Epidermal melanocyte (primary cell): ENCODE results near the gene TBC1D5.
"Not testable (repeated sequence)": the region's sequence is repeated elsewhere in the genome, so short reads cannot be mapped to it uniquely, and the experiment has no call there.

Experiments
- DNase-seq: peaks from one replicate; pipeline ENCODE4 v3.0.0; 2011; ENCODE audit warnings: low spot score; ENCODE audit not compliant: insufficient read length

Gene TBC1D5

DNA sequence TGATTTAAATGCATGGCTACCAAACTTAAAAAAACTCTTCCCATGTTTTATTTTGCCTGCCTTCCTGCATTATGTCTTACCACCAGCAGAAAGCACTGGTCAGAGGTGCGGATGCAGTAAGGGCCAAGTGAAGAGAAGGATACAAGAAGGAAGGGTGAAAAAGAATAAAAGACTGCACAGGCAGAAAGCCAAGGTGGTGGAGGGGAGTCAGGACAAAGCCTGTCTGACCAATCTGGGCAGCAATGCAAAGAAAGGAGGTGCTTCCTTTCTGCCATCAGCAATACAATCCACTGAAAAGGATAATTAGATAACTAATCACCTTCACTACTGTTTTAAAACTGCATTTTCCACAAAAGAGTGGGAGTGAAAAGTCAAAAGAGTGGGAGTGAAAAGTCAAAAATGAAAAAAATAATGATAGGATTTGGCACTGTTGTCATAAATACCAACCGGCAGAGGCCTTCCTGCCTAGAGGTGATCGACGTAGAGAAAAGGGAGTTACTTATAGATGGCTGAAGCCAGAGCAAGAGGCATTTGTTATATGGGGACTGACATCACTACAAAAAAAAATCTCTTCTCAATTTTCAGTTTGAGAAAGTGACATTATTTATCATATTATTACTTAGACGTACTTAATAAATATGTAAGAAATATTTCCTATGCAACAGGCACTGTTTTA is 385.3 kb downstream of the TBC1D5 start:
- no peak for DNase-seq

DNA sequence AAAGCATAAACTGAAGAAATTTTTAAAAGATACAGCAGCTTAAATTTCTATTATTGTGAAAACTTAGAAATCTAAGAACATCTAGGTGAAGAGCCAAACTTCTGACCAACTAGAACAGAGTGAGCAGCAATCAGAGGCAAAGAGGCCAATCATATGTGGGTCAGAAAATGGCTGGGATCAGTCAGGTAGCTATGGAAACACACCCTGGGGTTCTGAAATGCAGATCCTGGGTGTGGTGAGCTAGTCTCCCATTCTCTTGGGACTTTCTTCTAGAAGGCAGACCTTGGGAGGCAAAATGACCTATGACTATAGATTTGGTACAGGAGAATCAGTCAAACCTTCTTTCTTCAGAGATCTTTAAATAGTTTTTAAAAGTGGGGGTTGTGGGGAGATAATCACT is 385.8 kb downstream of the TBC1D5 start:
- no peak for DNase-seq

DNA sequence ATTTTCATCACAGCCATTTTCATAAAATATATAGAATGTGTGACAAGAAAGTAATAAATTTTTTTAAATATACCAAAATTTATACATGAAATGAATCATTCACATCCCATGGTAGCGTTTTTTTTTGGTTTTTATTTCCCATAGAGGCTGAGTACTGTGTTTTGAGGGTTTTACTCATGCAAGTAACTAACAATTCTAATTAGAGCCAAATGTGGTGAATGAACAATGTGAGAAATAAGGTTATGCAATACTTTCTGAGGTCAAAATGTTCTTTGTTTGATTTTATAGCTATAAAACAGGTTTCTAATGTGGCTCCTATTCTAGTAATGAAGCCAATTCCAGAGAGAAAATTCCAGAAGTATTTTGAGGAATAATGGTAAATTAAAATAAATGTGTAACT is 386.8 kb downstream of the TBC1D5 start:
- DNase-seq, result no peak

DNA sequence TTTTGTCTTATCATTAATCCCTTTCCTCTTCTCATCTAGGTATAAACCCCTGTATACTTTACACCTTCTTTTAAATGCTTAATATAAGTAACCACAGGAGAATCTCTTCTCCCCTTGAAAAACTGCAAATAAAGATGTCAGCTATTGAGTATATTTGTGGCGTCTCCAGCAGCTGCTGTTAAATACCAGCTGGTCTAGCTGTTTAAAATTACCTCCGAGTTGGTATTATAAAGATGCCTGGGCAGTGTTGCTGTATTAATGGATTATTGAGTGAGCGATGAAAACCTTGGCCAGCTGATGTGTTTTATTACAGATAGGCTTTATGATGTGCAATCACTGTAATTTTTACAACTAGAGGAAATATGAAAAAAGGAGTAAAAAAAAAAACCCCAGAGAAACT is 388.1 kb downstream of the TBC1D5 start:
- DNase-seq, result no peak

DNA sequence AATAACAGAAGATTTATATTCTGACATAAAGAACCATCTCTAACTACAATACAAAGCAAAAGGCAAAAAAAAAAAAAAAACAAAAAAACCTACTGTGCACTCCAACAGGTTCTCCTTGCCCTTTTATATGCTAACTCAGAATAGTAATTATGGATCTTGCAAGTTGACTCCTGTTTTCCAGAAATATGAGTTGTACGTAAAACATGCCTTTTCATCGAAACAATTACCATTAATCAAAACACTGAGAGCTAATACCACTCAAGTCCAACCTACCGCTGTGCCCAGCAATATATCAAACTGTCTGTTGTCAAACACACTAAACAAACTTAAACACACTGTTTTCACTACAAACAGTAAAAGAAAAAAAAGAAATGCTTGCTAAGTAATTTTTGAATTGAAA is 389.8 kb downstream of the TBC1D5 start:
- DNase-seq, result no peak

DNA sequence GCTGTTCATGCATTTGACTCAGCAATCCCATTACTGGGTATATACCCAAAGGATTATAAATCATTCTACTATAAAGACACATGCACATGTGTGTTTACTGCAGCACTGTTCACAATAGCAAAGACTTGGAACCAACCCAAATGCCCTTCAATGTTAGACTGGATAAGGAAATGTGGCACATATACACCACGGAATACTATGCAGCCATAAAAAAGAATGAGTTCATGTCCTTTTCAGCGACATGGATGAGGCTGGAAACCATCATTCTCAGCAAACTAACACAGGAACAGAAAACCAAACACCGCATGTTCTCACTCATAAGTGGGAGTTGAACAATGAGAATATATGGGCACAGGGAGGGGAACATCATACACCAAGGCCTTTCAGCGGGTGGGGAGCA is 391.2 kb downstream of the TBC1D5 start:
- not testable (repeated sequence) for DNase-seq

DNA sequence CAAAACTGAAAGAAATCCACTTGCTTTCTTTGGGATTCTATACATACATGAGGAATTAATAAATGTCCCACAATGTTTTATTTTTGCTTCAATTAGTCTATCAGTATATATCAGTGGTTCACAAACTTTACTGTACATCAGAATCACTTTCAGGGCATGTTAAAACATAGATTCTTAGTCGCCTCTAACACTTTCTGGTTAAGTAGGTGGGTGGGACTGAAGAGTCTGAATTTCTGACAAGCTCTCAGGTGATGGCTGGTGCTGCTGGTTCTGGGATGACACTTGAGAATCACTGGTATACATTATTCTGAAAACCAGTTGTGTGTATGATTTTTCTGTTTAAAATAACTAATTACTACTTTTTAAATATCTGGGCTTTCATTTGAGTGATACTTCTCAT is 393.3 kb downstream of the TBC1D5 start:
- no peak for DNase-seq

DNA sequence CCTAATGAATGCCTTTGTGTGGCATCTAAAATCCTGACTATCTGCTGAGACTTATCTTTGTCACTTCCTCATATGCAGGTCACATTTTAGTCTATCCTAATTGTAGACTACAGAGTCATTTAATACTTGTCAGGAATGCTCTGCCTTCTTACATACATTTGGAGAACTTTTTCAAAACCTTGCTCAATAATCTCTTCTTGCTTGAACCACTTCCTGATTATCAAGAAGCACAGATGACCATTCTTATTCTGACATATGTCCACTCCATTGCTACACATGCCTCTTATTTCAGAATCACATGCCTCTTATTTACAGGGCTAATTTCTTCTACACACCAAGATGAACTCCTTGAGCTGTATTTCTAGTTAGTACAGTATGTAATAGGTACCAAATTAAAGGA is 400.3 kb downstream of the TBC1D5 start:
- DNase-seq, result no peak

DNA sequence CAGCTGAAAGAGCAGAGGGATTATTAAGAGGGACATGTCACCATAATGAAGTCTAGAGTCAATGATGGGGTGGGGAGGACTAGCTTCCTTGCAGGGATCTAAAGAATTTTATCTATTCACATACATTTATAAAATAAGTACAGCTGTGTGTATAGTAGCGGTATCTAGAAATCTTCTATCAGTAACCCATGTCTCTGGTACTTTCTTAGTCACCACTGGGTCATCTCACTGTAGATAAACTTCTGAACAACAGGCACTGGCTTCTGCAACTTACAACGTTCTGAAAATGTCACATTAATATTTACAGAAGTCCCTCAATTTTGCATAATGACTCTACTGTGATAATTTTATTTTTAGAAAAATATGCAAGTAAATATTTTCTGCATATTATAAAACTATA is 401.7 kb downstream of the TBC1D5 start:
- no peak for DNase-seq

DNA sequence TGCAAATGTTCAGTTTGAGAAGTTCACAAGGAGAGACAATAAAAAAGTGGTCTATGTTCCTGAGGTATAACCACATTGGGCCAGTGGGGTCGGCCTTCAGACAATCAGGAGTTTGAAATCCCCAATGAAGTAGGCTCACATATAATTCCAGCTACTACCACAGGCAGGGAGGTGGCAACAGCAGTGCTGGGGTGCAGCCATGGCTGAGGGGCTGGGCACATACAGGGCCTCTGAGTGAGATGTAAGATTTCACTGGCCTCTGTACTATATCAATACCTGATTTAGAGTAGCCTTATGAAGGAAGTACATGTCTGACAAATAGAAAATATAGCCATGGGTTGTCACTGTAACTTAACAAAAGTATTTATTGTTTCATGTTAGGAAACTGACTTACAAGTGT is 402.2 kb downstream of the TBC1D5 start:
- no peak for DNase-seq

DNA sequence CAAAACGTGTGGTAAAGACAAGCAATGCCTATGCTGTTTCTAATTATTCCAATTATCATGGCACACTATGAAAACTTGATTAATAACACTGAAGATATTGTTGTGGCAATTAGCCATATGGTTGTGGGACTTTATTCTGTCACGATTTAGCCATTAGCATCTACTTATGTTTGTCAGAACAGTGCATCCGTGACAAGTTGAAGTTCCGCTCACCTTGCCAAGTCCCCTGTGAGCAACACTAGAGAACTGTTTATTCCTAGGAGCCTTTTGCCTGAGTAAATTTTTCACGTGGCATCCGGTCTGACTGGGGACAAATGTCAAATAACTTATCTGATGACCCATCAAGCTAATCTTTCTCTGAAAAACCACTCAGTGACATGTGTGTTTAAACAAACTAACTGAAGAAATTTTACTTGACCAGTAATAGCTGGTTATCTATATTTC is 403.3 kb downstream of the TBC1D5 start:
- DNase-seq, result no peak

DNA sequence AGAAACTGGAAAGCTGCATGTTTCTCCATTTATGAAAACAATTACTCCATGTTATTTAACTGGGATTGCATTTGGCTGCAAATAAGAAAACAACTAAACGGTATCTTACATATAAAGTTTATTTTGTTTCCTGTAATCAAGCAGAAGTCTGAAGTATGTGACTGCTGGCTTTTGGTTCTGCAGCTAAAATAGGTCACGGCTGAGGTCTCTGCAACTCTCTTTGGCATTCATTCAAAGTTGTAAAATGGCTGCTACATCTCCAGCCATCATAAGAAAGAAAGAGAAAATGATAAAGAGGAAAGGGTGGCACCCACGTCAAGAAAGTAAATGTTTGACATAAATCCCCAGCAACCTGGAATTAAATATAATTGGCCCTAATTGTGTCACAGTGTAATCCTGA is 406.1 kb downstream of the TBC1D5 start:
- DNase-seq, result no peak

DNA sequence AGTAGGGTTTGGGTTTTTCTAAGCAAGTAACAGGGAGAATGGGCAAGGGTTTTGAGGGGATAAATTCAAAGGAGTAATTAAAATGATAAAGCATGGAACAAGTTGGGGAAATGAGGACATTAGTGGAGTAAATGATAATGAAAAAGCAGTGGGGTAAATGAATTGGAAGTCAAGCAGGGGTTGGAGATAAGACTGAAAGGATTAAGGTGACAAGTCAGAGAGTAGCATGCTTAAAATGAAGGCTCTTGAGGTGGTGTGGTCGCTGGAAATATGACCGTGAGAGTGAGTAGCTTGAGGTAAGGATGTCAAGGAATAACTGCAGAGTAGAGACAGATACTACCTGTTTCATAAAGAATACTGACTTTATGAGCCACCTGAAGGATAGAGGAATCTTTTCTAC is 408.5 kb downstream of the TBC1D5 start:
- DNase-seq, result no peak

DNA sequence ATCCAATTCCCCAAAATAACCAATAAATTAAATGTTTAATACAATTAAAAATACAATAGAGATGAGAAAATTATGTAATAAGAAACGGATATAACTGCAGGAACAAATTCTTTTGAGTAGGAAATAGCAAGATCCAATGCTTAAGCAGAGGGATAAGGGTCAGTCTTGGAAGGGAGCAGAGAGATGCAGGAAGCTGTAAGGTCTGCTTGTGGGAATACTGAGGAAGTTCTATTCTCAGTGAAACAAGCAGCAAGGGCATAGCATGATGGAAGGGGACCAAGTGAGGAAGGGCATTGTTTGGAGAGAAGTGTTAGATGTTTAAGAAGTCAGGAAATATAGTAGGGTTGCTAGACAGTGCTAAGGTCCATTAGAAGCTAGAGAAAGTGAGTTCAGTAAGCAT is 409.0 kb downstream of the TBC1D5 start:
- no peak for DNase-seq

DNA sequence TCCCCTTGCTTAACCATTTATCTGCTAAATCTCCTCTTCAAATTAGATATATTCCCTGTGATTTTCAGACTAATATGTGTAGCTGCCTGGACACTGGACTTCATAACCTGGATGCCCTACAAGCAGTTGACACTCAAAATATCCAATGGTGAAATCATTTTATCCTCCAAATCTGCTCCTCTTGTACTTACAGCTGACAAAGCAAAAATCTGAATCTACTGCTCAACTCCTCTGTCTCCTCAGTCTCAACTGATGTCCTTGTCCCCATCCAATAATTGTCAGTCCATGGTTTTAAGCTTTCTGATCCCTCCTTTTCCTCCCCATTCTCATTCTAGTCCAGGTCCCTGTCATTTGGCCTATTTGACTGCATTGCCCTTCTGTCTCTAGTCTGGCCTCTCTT is 411.8 kb downstream of the TBC1D5 start:
- no peak for DNase-seq

DNA sequence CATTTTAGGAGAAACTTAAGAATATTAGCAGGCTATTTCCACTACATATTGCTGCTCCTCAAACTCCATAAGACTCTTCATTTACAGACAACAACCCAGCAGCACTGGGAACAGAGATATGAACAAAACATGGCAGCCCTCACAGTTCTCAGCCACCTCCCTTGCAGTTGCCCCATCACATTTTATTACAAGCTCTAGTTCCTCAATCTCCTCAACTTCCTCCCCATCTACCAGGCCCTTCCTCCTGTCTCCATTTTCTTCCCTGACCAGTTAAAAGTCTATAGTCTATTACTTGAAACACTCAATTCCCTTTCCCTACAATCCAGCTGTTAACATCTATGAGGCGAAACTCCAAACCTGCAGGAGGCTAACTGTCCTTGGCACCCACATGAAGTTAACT is 412.5 kb downstream of the TBC1D5 start:
- no peak for DNase-seq

DNA sequence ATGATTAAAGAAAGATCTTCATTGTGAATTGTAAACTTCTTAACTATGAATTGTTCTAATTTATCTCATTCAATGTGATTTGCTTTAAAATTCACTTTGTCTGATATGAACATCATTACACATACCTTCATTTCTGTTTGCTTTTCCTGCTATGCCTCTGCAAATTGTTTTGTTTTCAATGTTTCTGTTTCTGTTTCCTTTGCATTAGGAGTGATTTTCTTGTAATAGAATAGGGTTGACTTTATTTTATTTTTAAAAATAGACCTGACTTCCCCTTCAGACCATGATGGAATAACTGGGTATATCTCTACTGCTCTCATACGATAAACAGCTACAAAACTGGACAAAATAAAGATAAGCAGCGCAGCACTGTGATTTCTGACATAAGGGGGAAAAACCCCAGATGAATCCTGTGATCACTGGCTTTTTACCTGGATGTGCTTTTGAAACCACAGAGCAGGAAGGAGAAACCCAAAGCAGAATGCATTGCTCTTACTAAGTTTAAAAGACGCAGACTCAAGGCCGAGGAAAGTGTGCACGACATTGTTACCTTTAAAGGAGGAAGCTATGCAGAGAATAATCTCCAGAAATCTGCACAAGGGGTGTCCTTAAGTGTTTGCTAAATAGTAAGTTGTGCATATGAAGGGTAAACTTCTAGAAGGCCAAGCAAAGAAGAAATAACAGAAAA is 420.2 kb downstream of the TBC1D5 start:
- no peak for DNase-seq

DNA sequence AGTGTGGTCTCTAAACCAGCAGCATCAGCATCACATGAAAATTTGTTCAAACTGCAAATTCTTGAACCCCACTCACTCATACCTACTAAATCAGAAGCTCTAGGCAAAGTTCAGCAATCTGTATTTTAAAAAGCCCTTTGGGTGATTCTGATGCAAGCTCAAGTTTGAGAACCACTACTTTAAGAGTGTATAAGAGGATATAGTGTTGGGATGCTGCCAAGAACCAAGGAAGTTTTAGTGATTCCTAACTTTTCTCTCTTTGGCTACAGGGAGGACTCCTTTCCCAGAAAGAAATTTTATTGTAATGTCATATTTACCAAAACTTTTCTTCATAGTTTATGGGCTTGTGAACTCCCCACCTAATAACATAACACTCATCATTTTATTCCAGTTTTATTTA is 422.2 kb downstream of the TBC1D5 start:
- no peak for DNase-seq

DNA sequence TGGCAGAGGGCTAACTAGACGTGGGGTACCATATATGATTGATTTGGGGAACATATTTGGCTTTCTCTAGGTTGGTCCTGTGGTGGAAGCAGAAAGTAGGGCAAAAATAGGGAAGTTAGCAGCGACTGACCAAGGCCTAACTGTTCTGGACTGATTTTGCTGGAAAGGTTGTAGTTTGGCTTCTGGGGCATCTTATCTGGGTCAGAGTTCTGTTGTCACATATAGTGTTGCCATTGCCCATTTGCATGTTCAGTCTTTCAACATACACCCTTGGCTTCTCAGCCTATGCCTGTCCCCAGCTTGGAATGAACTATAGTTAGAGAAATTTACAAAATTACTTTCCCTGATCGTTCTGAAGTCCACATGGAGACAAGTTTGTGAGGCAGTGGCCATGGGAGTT is 426.5 kb downstream of the TBC1D5 start:
- no peak for DNase-seq

DNA sequence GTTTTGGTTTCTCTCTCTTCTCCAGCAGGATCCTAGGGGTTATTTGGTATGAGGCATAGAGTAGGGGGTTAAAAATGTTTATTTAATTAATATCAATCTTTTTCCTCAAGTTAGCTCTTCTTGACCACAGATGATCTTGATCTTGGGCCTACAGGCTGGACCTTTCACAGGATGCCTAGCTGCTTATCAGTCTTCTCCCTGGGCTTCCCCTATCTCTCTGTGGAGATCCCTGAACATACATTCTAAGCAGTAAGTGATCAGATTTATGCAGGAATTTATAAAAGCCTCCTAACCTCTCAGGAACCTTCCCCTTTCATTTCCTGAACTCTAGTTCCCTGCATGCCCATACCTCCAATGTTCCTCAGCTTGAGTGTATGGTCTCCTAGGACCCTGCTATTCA is 428.3 kb downstream of the TBC1D5 start:
- no peak for DNase-seq

DNA sequence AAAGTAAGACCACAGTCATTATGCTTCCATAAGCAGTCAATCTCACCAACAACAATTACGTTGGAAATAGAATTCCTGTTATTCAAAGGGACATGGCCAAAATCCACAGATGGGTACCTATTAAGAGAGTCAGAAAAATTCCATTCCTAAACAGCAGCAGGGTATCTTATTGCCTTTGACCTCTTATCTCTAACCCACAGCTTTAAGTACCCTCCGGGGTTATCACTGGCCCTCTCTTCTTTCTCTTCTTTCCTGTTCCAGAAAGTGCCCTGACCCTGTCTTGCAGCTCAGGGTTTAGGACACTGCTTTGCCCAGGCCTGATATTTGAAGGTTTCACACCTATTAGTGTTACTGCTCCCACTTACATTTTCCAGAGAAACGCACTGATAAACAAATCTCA is 428.7 kb downstream of the TBC1D5 start:
- no peak for DNase-seq

DNA sequence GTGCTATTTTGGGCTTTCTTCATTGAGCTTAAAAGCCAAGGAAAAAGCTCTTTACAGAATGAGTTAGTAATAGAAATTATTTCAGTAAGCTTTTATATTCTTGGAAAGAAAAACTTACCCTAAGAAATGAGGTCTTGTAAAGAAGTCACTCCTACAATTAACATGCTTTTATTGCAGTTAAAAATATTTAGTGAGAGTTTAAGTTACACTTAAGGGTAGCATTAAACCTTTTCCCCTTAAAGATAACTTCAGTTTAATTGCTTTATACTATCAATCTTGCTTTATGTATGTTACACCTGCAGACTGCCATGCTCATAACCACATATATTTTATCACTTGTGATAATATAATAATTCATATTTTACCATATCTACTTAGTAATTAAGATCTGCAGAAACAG is 431.4 kb downstream of the TBC1D5 start:
- DNase-seq, result no peak

DNA sequence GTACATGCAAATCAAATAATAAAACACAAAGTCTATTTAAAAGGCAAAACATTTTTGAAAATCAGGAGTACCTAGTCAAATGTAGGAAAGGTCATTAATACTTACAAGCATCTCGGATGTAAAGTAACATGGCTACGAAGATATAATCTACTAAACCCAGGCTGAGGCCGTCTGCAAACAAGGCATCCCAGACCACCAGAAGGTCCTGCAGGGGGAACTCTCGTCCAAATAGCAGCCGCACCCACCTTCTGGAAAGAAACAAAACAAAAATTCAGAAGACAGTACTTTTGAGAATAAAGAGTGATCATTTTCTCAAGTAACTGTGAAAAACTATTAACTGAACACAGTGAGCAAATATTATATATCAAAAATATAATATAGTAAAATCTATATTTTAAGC is 434.5 kb downstream of the TBC1D5 start:
- DNase-seq, result no peak
